WTC11 (cell line): ENCODE results near the gene NRG2. TPM values are rescaled to one million over a fixed set of nuclear protein-coding genes. Genes with fewer than 3 reads are reported as not detected.

Source experiments
- ATAC-seq: fragments of 200-7000 bp; cut with Tn5 transposase; 2 replicates; pipeline ENCODE4 v1.10.0; 2021; ENCODE audit warnings: mild to moderate bottlenecking, moderate library complexity
- CTCF ChIA-PET: fragments of 300-600 bp; sonication (Branson Sonifier 250); formaldehyde crosslinking; loops from one replicate; lab custom pipeline; 2021; ENCODE audit warnings: antibody characterized with exemption; lab: Charles Lee
- POLR2A ChIA-PET: fragments of 350-600 bp; sonication (Branson Sonifier 250); formaldehyde crosslinking; loops from one replicate; lab custom pipeline; 2021; ENCODE audit warnings: antibody characterized with exemption; lab: Charles Lee
- DNase-seq: peaks from one replicate; pipeline ENCODE4 v3.0.0; 2021; ENCODE audit warnings: low spot score
- H3K27ac Mint-ChIP-seq: 2 replicates; pipeline ENCODE4 v1.8.0; 2021; ENCODE audit warnings: mixed read lengths
- H3K27me3 Mint-ChIP-seq: 2 replicates; pipeline ENCODE4 v1.8.0; 2021; ENCODE audit warnings: low read depth, mild to moderate bottlenecking, moderate library complexity, mixed read lengths
- H3K36me3 Mint-ChIP-seq: 2 replicates; pipeline ENCODE4 v1.8.0; 2021; ENCODE audit warnings: mixed read lengths
- H3K4me1 Mint-ChIP-seq: 2 replicates; pipeline ENCODE4 v1.8.0; 2022; ENCODE audit warnings: mixed read lengths
- H3K4me3 Mint-ChIP-seq: 2 replicates; pipeline ENCODE4 v1.8.0; 2021; ENCODE audit warnings: mild to moderate bottlenecking, moderate library complexity, mixed read lengths
- H3K9me3 Mint-ChIP-seq: 2 replicates; pipeline ENCODE4 v1.8.0; 2021; ENCODE audit warnings: mixed read lengths
- JUN ChIP-seq: sonication (generic); formaldehyde crosslinking; IDR thresholded peaks from 2 replicates; pipeline ENCODE4 v1.8.0; 2023; ENCODE audit warnings: mild to moderate bottlenecking, missing genetic modification reagents
- NFATC4 ChIP-seq: fragments of 250-450 bp; sonication (Bioruptor Pico); IDR thresholded peaks from 2 replicates; pipeline ENCODE4 v1.9.0; 2021; ENCODE audit warnings: mild to moderate bottlenecking
- NR3C1 ChIP-seq: sonication (generic); formaldehyde crosslinking; conservative IDR thresholded peaks from 2 replicates; pipeline ENCODE4 v1.8.1; 2023; ENCODE audit warnings: low read depth, mild to moderate bottlenecking, missing genetic modification reagents
- TCF7 ChIP-seq: sonication (generic); formaldehyde crosslinking; IDR thresholded peaks from 2 replicates; pipeline ENCODE4 v1.8.0; 2022; ENCODE audit warnings: mild to moderate bottlenecking, low read depth, missing genetic modification reagents, moderate library complexity
- TEAD4 ChIP-seq: sonication (generic); formaldehyde crosslinking; IDR thresholded peaks from 2 replicates; pipeline ENCODE4 v1.8.0; 2022; ENCODE audit warnings: mild to moderate bottlenecking, missing genetic modification reagents
- ZNF138 ChIP-seq: sonication (generic); formaldehyde crosslinking; conservative IDR thresholded peaks from 2 replicates; pipeline ENCODE4 v1.8.1; 2022; ENCODE audit warnings: mild to moderate bottlenecking, moderate library complexity, missing genetic modification reagents
- ZNF219 ChIP-seq: sonication (generic); formaldehyde crosslinking; IDR thresholded peaks from 2 replicates; pipeline ENCODE4 v1.8.0; 2023; ENCODE audit warnings: missing genetic modification reagents, mild to moderate bottlenecking, borderline replicate concordance
- ZNF416 ChIP-seq: fragments of 250-450 bp; sonication (Bioruptor Pico); IDR thresholded peaks from 2 replicates; pipeline ENCODE4 v1.9.0; 2021; ENCODE audit warnings: mild to moderate bottlenecking, inconsistent platforms
- ZNF423 ChIP-seq: fragments of 250-450 bp; sonication (Bioruptor Pico); IDR thresholded peaks from 2 replicates; pipeline ENCODE4 v2.1.2; 2022; ENCODE audit warnings: mild to moderate bottlenecking, moderate library complexity
- ZNF671 ChIP-seq: fragments of 250-450 bp; sonication (Bioruptor Pico); IDR thresholded peaks from 2 replicates; pipeline ENCODE4 v1.8.0; 2021; ENCODE audit warnings: mild to moderate bottlenecking
- total RNA-seq: library from RNA; stranded (reverse); gene quantifications from 3 replicates; pipeline ENCODE4 v1.2.3, GENCODE V29; 2021
- TF ChIP-seq, protein P1 (sequence below): sonication (generic); formaldehyde crosslinking; IDR thresholded peaks from 2 replicates; pipeline ENCODE4 v1.8.0; 2023; ENCODE audit warnings: missing genetic modification reagents
- TF ChIP-seq, protein P2 (sequence below): sonication (generic); formaldehyde crosslinking; IDR thresholded peaks from 2 replicates; pipeline ENCODE4 v1.8.0; 2023; ENCODE audit warnings: mild to moderate bottlenecking, missing genetic modification reagents
- TF ChIP-seq, protein P3 (sequence below): fragments of 200-600 bp; IDR thresholded peaks from 2 replicates; pipeline ENCODE4 v1.8.0; 2022; ENCODE audit warnings: antibody characterized with exemption
- TF ChIP-seq, protein P4 (sequence below): sonication (generic); formaldehyde crosslinking; IDR thresholded peaks from 2 replicates; pipeline ENCODE4 v1.8.1; 2023; ENCODE audit warnings: mild to moderate bottlenecking, moderate library complexity, missing genetic modification reagents
- TF ChIP-seq, protein P5 (sequence below): fragments of 250-450 bp; sonication (Bioruptor Pico); IDR thresholded peaks from 2 replicates; pipeline ENCODE4 v1.8.0; 2021; ENCODE audit warnings: mild to moderate bottlenecking
- TF ChIP-seq, protein P6 (sequence below): sonication (generic); formaldehyde crosslinking; IDR thresholded peaks from 2 replicates; pipeline ENCODE4 v1.8.1; 2022; ENCODE audit warnings: missing genetic modification reagents, borderline replicate concordance
- TF ChIP-seq, protein P7 (sequence below): sonication (generic); formaldehyde crosslinking; IDR thresholded peaks from 2 replicates; pipeline ENCODE4 v1.8.1; 2022; ENCODE audit warnings: mild to moderate bottlenecking, missing genetic modification reagents, moderate library complexity, borderline replicate concordance

Gene NRG2
- total RNA-seq, 1 experiment from 2014 or later, result 0.44 TPM

DNA sequence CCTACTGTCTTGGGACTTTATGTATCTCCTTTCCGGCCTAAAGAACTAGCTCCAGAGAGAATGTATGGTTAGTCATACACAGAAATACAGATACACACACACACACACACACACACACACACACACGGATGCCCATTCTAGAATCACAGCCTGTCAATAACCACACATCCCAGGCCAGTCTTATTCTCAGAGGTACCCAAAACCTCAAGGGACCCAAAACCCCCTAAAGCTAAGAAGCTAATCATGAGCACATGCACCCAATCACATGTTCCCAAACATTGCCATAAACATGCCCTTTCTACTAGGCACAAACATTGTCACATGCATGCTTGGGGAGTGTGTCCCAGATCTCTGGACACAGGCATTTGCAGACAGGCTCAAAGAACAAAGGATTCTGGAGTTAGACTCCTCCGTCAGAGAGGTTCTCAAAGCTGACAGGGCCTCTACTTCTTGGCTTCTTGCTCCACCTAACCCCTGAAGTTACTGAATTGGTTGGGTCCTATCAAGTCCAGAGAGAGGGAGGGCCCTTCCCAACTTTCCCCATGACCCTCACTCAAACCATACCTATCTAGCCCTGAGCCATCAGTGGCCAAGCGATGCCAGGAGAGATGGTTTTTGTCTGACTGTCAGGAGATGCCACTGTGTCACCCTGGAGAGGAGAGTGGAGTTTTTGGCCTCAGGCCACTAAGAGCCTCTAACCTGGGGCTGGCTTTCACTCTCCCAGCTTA lies 78.7 kb downstream of the NRG2 start:
- CTCF ChIA-PET, result interaction anchor here (0.6 to 1.6 kb wide), 6 partner anchors 9 to 189 kb away, joined by 3 to 6 read pairs (median 4); no protein-coding TSS in a partner anchor
- ATAC-seq, result no peak
- DNase-seq, result no peak
- no peak overlapping the region for H3K27ac Mint-ChIP-seq
- no peaks in the 10 kb centered on the region for H3K36me3 Mint-ChIP-seq
- H3K4me1 Mint-ChIP-seq, result no peaks in the 10 kb centered on the region
- no peaks in the 10 kb centered on the region for H3K9me3 Mint-ChIP-seq
- peaks cover 6% of the 10 kb centered on the region for H3K27me3 Mint-ChIP-seq
- POLR2A ChIA-PET, result no interaction called here
- no peak overlapping the region for H3K4me3 Mint-ChIP-seq
- TF ChIP-seq, protein P1, sequence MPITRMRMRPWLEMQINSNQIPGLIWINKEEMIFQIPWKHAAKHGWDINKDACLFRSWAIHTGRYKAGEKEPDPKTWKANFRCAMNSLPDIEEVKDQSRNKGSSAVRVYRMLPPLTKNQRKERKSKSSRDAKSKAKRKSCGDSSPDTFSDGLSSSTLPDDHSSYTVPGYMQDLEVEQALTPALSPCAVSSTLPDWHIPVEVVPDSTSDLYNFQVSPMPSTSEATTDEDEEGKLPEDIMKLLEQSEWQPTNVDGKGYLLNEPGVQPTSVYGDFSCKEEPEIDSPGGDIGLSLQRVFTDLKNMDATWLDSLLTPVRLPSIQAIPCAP, result no peak
- TF ChIP-seq NR3C1 (CRISPR knock-in tag) (no peak), NFATC4 (no peak), TCF7 (no peak), ZNF219 (CRISPR knock-in tag) (no peak), ZNF423 (CRISPR knock-in tag) (no peak), ZNF138 (CRISPR knock-in tag) (no peak), ZNF416 (no peak), TEAD4 (CRISPR knock-in tag) (no peak), ZNF671 (CRISPR knock-in tag) (no peak), JUN (CRISPR knock-in tag) (no peak)
- TF ChIP-seq, protein P2, sequence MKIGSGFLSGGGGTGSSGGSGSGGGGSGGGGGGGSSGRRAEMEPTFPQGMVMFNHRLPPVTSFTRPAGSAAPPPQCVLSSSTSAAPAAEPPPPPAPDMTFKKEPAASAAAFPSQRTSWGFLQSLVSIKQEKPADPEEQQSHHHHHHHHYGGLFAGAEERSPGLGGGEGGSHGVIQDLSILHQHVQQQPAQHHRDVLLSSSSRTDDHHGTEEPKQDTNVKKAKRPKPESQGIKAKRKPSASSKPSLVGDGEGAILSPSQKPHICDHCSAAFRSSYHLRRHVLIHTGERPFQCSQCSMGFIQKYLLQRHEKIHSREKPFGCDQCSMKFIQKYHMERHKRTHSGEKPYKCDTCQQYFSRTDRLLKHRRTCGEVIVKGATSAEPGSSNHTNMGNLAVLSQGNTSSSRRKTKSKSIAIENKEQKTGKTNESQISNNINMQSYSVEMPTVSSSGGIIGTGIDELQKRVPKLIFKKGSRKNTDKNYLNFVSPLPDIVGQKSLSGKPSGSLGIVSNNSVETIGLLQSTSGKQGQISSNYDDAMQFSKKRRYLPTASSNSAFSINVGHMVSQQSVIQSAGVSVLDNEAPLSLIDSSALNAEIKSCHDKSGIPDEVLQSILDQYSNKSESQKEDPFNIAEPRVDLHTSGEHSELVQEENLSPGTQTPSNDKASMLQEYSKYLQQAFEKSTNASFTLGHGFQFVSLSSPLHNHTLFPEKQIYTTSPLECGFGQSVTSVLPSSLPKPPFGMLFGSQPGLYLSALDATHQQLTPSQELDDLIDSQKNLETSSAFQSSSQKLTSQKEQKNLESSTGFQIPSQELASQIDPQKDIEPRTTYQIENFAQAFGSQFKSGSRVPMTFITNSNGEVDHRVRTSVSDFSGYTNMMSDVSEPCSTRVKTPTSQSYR (CRISPR knock-in tag), result no peak
- TF ChIP-seq, protein P3, sequence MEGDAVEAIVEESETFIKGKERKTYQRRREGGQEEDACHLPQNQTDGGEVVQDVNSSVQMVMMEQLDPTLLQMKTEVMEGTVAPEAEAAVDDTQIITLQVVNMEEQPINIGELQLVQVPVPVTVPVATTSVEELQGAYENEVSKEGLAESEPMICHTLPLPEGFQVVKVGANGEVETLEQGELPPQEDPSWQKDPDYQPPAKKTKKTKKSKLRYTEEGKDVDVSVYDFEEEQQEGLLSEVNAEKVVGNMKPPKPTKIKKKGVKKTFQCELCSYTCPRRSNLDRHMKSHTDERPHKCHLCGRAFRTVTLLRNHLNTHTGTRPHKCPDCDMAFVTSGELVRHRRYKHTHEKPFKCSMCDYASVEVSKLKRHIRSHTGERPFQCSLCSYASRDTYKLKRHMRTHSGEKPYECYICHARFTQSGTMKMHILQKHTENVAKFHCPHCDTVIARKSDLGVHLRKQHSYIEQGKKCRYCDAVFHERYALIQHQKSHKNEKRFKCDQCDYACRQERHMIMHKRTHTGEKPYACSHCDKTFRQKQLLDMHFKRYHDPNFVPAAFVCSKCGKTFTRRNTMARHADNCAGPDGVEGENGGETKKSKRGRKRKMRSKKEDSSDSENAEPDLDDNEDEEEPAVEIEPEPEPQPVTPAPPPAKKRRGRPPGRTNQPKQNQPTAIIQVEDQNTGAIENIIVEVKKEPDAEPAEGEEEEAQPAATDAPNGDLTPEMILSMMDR, result no peak
- TF ChIP-seq, protein P4, sequence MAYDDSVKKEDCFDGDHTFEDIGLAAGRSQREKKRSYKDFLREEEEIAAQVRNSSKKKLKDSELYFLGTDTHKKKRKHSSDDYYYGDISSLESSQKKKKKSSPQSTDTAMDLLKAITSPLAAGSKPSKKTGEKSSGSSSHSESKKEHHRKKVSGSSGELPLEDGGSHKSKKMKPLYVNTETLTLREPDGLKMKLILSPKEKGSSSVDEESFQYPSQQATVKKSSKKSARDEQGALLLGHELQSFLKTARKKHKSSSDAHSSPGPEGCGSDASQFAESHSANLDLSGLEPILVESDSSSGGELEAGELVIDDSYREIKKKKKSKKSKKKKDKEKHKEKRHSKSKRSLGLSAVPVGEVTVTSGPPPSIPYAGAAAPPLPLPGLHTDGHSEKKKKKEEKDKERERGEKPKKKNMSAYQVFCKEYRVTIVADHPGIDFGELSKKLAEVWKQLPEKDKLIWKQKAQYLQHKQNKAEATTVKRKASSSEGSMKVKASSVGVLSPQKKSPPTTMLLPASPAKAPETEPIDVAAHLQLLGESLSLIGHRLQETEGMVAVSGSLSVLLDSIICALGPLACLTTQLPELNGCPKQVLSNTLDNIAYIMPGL (CRISPR knock-in tag), result no peak
- TF ChIP-seq, protein P5, sequence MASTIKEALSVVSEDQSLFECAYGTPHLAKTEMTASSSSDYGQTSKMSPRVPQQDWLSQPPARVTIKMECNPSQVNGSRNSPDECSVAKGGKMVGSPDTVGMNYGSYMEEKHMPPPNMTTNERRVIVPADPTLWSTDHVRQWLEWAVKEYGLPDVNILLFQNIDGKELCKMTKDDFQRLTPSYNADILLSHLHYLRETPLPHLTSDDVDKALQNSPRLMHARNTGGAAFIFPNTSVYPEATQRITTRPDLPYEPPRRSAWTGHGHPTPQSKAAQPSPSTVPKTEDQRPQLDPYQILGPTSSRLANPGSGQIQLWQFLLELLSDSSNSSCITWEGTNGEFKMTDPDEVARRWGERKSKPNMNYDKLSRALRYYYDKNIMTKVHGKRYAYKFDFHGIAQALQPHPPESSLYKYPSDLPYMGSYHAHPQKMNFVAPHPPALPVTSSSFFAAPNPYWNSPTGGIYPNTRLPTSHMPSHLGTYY (CRISPR knock-in tag), result no peak
- TF ChIP-seq, protein P6, sequence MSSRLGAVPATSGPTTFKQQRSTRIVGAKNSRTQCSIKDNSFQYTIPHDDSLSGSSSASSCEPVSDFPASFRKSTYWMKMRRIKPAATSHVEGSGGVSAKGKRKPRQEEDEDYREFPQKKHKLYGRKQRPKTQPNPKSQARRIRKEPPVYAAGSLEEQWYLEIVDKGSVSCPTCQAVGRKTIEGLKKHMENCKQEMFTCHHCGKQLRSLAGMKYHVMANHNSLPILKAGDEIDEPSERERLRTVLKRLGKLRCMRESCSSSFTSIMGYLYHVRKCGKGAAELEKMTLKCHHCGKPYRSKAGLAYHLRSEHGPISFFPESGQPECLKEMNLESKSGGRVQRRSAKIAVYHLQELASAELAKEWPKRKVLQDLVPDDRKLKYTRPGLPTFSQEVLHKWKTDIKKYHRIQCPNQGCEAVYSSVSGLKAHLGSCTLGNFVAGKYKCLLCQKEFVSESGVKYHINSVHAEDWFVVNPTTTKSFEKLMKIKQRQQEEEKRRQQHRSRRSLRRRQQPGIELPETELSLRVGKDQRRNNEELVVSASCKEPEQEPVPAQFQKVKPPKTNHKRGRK (CRISPR knock-in tag), result no peak
- TF ChIP-seq, protein P7, sequence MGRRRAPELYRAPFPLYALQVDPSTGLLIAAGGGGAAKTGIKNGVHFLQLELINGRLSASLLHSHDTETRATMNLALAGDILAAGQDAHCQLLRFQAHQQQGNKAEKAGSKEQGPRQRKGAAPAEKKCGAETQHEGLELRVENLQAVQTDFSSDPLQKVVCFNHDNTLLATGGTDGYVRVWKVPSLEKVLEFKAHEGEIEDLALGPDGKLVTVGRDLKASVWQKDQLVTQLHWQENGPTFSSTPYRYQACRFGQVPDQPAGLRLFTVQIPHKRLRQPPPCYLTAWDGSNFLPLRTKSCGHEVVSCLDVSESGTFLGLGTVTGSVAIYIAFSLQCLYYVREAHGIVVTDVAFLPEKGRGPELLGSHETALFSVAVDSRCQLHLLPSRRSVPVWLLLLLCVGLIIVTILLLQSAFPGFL, result no peak
